Measurements from ENCODE around the gene CD47. TPM values are rescaled to one million over a fixed set of nuclear protein-coding genes. Genes with fewer than 3 reads are reported as not detected.
A peak's percentile ranks its signal among the peaks of the same experiment; 100 is the strongest.

CD47 gene
- 100 to 1,000 TPM; 107 to 238 (median 189) TPM for polyA plus RNA-seq (ENCODE audit: insufficient read depth in 1 of 5, insufficient read length in 5 of 5, low replicate concordance in 1 of 5)
- long read RNA-seq, donor 1, full-length matches to known transcripts = 39 of 85 reads
- long read RNA-seq, donor 1, partial matches to known transcripts = 36 of 85 reads
- long read RNA-seq, donor 1, other reads (novel, unspliced or antisense) = 10 of 85 reads
- long read RNA-seq, donor 2, full-length matches to known transcripts = 20 of 20 reads
- long read RNA-seq, donor 2, partial matches to known transcripts = 0 of 20 reads
- long read RNA-seq, donor 2, other reads (novel, unspliced or antisense) = 0 of 20 reads
- long read RNA-seq, donor 3, full-length matches to known transcripts = 24 of 34 reads
- long read RNA-seq, donor 3, partial matches to known transcripts = 10 of 34 reads
- long read RNA-seq, donor 3, other reads (novel, unspliced or antisense) = 0 of 34 reads
- long read RNA-seq, donor 4, full-length matches to known transcripts = 21 of 21 reads
- long read RNA-seq, donor 4, partial matches to known transcripts = 0 of 21 reads
- long read RNA-seq, donor 4, other reads (novel, unspliced or antisense) = 0 of 21 reads
- long read RNA-seq, donor 5, full-length matches to known transcripts = 49 of 113 reads
- long read RNA-seq, donor 5, partial matches to known transcripts = 54 of 113 reads
- long read RNA-seq, donor 5, other reads (novel, unspliced or antisense) = 10 of 113 reads
- long read RNA-seq, donor 6, full-length matches to known transcripts = 35 of 116 reads
- long read RNA-seq, donor 6, partial matches to known transcripts = 59 of 116 reads
- long read RNA-seq, donor 6, other reads (novel, unspliced or antisense) = 22 of 116 reads
- long read RNA-seq, donor 7, full-length matches to known transcripts = 33 of 162 reads
- long read RNA-seq, donor 7, partial matches to known transcripts = 115 of 162 reads
- long read RNA-seq, donor 7, other reads (novel, unspliced or antisense) = 14 of 162 reads
- long read RNA-seq, donor 8, full-length matches to known transcripts = 8 of 8 reads
- long read RNA-seq, donor 8, partial matches to known transcripts = 0 of 8 reads
- long read RNA-seq, donor 8, other reads (novel, unspliced or antisense) = 0 of 8 reads

DNA sequence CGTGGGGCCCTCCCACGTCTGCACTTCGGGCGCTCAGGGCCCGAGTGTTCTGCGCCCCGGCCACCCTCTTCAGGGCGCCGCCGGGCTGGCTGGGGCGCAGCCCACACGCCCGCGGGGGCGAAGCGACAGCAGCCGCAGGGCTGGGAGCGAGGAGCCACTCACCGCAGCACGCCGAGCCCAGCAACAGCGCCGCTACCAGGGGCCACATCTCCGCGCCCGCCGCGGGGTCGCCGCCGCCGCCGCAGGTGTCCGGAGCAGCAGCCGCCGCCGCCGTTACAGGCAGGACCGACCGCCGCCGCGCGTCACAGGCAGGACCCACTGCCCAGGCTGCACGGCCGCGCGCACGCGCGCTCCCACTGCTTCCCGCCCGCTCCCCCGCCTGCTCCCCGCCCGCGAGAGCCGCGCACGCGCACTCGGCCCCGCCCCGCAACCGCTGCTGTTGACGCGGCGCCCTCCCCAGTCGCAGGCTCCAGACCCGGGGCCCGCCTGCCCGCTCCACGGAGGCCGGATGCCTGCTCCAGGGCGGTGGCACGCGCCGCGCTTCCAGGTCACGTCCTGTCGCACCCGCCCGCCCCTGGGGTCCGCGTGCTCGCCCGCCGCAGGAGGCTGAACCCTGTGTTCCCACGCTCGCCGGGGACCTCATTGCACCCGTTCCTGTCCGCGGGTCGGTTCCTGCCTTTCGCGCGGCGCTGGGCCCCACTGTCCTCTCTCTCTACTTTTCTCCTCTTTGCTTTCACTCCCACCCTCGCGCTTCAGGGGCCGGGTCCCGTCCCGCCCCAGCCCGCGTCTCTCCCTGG lies at the start of gene CD47:
Gene CD47 (minus strand): TSS at position 331 of the 797 bp plus-strand sequence. CDS start 123 bp downstream, at position 208.
- DNase-seq = peak; percentile 92 to 93

DNA sequence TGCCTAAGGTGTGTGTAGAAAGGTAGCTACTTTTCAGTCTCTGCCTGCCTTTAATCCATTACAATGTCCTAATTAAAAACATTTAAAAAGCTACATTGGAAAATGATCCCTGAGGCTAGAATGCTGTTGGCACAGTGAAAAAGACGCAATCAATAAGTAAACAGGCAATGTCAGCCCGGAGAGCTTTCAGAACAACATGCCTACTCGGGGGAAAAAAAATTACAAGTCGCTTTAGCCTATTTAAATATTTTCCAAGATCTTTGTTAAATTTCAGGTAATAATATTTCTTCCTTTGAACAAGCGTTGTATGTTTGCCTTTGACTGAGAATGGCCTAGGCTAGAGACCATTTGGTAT lies 46.6 kb upstream of the CD47 start:
- peak in 1 of 2 donors; percentile 17 for DNase-seq

DNA sequence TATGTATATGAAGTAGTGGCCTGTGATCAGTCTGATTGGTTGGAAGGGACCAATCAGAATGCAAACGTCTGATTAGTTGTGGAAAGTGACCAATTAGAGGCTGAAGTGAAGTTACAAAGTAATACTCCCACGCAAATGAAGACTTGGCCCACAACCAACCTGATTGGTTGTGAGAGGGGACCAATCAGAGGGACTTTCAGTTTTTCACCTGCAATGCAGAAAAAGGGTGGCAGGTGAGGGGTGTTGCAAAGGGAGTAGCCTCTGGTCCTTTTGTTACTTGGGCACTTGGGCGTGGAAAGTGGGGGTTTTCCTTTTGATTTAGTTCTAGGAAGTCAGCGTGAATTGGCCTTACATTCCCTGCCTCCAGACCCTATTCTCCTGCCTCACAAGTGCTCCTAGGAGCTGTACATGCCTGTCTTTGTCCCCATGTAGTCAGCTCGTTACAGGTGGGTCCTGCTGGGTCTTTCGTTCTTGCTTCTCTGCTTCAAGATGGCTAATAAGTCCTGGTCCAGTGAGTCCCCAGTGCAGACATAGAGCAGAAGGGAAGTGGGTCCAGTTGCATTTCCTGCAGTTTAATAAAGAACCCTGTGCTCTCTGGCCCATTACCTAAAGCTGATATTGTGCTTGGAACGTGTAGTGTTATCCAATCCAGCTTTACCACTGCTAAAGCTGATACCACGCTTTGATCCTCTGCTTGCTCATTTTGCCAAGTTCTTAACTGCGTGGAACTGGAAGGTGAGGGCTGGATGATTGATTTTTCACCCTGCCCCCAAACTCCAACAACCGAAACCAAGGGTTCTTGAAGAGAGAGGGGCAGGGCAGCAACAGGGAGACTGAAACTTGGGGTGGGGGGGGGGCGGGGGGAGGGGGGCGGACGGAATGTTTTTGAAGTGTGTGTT lies 46.0 kb upstream of the CD47 start:
- DNase-seq = peak; percentile 42

DNA sequence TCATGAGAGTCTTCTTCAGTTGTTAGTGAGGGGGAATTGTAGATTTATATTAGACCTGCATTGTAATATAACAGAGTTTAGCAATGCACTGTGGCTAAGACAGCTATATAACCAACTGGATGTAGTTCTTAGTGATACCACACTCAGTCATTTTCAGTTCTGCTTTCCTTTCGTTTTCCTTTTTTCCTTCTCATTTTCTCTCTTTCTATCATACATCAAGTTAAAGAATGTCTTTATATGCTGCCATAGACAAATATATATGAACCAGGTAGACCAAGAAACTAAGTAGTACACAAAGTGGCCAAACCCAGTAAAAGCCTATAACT lies 43.7 kb upstream of the CD47 start:
- no peak for DNase-seq

DNA sequence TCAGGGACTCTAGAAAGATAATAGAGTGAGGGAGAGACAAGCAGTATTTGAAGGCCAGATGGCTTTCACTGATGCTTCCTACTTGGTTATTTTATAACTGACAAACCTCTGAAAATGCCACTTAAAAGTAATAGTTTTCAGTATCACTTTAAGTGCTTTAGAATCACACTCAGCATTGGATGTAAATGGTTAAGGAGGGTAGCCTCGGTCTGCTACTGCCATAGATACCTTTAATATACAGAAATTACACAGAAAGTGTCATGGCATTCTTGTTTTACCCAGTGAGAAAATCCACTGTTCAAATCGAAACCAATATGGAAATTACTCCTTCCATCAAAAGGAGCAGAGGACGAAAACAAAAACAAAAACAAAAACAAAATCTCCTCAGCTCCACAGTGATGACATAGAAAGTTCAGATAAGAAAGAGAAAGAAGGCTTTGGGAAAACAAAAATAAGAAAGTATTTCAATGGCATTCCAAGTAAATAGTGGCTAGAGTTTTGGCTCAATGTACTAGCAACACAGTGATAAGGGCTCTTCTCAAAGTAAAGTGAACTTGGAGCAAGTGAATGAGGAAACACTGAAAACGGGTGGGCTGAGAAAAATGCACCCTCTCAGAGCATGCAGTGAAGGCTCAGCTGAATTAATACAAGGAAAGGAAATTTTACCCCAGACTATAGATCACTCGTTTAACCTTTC lies 43.2 kb upstream of the CD47 start:
- no peak for DNase-seq

DNA sequence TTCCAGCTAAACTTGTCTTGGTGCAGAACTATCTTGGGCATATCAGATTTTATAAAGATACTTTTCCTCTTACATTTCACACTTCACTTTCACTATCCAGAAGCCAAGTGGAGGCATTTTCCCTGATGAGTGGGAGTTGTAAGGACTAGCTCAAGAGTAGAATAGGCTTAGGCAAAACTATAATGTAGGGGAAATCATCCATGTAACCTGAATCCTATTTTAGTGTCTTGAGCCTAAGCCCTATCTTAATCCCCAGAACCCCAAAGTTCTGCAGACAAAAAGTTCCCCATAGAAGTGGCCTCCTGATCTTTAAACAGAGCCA lies 42.2 kb upstream of the CD47 start:
- no peak for DNase-seq

DNA sequence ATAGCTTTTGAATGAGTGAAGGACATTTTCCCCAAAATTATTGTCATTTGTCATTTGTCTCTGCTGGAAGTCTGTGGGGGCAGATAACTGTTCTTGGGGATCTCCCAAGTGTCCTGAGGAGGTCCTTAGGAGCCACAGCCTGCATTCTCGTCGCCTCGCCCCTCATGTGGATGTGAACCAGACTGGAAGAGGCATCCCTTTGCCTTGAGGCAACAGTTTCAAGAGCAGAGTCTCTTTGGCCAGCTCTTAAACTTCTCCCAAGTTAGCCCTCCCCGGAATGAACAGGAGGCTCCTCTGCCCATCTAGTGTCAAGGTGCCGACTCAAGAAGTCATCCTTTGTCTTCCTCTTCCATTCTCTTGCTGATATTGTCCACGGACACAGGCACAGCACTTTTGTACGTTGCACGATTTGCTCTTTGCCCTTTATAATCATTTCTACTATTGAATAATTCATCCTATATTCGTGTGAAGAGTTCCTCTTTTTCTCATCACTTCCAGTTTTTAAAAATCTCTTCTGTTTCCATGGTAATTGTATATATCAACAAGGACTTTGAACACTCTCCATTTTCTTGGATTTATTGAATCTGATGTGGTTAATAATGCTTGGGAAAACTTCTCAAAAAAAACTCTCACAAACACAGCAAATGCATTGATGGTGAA lies 40.8 kb upstream of the CD47 start:
- DNase-seq = no peak

DNA sequence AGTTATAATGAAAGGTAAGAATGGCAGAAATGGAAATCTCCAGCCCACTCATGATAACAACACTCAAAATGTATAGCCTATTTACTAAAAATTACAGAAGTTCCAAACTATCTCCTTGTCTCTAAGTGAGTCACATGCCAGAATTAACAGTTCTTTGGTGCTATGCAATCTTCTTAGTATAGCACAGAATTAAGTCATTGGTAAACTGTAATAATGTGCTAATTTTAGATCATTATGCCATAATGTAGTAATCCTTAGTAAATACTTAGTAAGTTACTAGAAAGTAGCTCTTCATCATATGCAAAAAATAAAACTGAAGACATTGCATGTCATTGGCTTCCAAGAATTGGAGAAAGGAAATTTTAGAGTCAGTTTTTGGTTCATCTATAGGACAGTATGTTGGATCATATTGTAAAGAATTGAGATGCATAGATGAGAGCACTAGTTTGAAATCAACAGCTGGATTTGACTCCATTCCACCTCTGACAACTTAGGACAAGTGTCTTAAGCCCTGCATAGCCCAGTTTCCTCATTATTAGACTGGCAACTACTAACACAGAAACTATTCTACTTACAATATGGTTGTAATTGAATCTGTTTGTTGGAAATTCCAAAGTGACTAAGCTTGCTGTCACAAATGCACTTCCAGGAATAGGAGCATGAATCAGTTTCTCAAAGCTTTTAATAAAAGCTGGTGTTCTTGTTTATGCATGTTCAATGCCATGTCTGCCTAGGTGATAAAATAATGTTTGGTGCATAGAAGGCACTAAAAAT lies 40.1 kb upstream of the CD47 start:
- no peak for DNase-seq

DNA sequence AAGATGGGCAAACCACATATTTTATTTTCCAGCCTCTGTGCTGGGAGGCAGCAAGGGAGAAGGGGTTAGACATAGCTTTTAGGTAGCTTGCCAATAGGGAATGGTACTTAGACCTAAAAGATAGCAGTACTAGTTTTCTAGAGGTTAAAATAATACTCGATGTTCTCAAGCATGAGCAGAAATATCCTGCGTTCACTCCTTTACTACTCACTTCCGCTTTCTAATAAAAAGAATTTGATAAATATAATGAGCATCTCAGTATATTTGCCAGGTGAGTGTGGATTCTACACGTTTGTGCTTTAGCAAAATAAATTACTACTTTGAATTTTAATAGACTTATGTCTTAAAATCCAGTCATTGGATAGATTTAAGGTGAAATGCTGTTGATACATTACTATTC lies 39.4 kb upstream of the CD47 start:
- DNase-seq = no peak

DNA sequence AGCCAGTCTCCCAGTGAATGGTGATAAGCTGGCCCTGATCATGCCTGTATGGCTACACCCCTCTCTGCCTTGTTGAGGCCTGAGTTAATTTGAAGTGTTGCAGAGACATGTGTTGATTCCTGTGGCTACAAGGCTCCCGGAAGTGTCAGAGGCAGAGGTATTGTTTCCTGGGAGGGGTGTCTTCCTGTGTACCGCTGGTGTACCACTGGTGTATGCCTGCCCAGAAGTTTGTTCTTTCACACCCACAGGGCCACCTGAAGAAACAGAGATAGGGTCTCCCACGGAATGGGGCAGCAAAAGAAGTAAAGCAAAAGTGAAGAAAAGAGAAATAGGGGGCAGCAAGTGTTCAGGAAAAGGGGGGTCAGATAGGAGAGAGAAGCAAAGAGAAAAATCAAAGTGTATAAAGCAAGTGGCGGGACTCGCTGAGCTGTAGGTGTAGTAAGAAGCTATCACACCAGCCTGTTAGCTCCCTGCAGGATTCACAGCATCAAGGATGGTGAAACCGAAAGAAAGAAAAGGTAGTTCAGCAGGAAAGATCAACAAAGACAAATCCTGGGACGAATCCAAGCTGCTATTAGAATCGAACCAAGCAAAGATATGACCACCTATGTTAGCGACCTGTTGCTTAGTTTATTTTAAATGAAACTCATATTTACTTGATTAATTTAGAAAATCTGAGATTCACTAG lies 36.6 kb upstream of the CD47 start:
- DNase-seq = no peak

DNA sequence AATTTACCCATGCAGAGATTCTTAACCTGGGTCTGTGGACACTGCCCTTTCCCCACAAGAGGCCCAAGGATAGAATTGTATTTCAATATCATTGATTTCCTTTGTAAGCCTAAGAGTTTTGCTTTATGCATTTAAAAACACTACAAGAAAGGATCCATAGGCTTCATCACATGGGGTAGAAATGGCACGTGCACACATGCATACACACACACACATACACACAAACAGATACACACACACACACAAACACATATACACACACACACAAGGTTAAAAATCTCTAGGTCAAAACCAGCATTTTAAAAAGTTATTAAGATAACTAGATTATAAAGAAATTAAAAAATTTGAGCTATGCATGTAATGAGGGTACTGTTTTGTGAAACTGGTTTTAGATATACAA lies 35.5 kb upstream of the CD47 start:
- DNase-seq = no peak

DNA sequence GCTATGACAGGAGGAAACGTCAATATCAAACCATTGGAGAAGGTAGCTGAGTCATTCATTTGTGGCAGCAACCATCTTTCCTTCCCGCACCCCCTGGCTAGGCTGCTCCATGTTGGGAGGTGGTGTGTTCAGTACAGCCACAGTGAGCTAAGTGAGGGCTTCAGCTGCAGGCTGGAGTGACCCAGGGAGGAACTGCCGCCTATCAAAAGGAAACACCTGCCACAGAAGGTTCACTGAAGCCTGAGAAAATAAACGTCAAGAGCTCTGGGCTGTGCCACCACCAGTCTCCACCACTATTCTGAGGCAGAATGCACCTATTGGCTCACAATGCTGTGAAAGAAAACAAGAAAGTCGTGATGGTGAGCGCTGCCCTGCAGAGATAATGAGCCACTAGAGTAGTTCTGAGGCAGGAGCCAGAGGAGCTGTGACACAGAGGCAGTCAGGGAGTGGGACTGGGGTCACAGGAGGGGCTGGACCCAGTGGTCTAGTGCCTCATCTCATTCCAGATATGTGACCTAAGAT lies 34.8 kb upstream of the CD47 start:
- no peak for DNase-seq

DNA sequence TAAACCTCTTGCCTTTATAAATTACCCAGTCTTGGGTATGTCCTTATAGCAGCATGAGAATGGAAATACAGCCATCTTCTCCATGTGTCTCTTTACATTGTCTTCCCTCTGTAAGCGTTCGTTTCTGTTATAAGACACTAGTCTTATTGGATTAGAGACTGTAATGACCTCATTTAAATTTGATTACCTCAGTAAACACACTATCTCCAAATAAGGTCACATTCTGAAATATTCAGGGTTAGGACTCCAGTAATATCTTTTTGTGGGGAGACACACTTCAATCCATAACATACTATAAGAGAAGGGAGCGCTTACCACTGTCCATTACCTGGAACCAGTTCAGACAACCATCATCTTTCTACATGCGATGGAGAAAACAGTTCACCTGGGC lies 34.3 kb upstream of the CD47 start:
- no peak for DNase-seq

DNA sequence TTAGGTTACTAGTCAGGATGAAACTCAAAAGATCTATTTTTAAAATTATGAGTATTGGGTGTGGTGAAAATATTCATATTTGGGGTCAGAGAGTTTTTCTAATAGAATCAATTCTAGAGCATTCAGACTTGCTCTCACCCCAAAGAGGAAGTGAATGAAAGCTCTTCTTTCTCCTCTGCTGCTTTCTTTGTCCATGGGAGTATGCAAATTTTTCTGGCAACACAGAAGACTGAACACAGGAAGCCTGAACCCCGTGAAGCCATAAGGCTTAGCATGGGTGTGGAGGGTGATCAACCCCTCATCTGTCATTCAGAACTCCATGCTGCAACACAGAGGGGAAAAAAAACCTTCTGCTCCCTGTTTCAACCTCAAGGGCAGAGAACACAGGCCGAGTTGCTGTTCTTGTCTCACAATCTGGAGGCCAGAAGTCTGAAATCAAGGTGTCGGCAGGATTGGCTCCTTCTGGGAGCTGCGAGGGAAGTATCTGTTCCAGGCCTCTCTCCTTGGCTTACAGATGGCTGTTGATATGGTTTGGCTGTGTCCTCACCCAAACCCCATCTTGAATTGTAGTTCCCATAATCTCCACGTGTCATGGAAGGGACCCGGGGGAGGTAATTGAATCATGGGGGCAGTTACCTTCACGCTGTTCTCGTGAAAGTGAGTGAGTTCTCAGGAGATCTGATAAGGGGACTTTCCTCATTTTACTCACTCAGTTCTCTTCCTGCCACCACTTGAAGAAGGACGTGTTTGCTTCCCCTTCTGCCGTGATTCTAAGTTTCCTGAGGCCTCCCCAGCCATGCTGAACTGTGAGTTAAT lies 33.7 kb upstream of the CD47 start:
- DNase-seq = no peak

DNA sequence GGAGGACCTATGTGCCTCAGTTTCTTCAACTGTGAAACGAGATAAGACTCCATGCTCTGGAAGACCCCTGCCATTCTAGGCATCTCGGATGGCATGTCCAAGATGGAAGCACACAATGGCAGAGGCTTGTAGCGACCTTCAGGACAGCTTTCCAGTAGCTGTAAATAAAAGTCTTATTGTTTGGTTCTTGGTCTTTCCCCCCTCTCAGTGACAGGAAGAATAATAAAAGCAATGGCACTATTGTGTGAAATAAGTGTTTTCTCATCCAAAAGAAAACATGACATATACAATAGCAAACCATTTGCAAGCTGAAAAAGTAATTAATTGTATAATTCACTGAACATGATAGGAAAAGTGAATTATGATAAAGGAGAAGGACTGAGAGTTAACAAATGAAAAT lies 32.5 kb upstream of the CD47 start:
- no peak for DNase-seq

DNA sequence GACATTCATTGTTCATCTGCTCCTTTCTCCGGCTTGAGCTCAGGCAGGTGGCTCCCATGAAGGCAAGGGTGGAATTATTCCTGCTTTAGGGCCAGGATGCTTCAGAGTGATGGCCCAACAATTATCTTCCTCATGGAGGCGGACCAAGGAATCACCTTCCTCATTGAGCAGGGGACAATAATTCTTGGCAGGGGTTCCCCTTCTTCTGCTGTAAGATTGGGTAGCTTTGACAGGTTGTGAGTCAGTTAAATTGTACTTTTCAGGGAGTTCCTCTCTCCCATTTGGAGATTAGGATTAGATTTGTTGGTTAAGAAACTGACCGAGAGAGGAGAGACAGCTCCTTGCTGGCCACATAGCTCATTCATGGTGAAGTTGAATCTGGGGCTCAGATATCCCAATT lies 31.4 kb upstream of the CD47 start:
- no peak for DNase-seq
